ENCODE data around the gene RSPO3.

The RSPO3 gene

GRCh38 chr6:127162836-127163235 lies 44.4 kb downstream of the RSPO3 start:
- DNase-seq (ENCODE audit: low read depth): no peak

- no peak for DNase-seq (ENCODE audit: low read depth)
Measured at GRCh38 chr6:127164036-127164435, 45.6 kb downstream of the RSPO3 start.

GRCh38 chr6:127164565-127164964 lies 46.1 kb downstream of the RSPO3 start:
- no peak for DNase-seq (ENCODE audit: low read depth)

- DNase-seq (ENCODE audit: low read depth): no peak
Measured at GRCh38 chr6:127173156-127173940, 54.9 kb downstream of the RSPO3 start.

- DNase-seq (ENCODE audit: low read depth): no peak
Measured at GRCh38 chr6:127176146-127176545, 57.7 kb downstream of the RSPO3 start.

GRCh38 chr6:127177030-127177922 lies 58.8 kb downstream of the RSPO3 start:
- DNase-seq (ENCODE audit: low read depth): peak; percentile 58

GRCh38 chr6:127177923-127178231 lies 59.4 kb downstream of the RSPO3 start:
- no peak for DNase-seq (ENCODE audit: low read depth)

GRCh38 chr6:127178746-127179145 lies 60.3 kb downstream of the RSPO3 start:
- peak; percentile 76 for DNase-seq (ENCODE audit: low read depth)

GRCh38 chr6:127180426-127180825 lies 62.0 kb downstream of the RSPO3 start:
- no peak for DNase-seq (ENCODE audit: low read depth)

GRCh38 chr6:127182501-127182900 lies 64.0 kb downstream of the RSPO3 start:
- peak; percentile 63 for DNase-seq (ENCODE audit: low read depth)

- no peak for DNase-seq (ENCODE audit: low read depth)
Measured at GRCh38 chr6:127185437-127185995, 67.0 kb downstream of the RSPO3 start.

- no peak for DNase-seq (ENCODE audit: low read depth)
Measured at GRCh38 chr6:127186889-127187288, 68.4 kb downstream of the RSPO3 start.

GRCh38 chr6:127188744-127189143 lies 70.3 kb downstream of the RSPO3 start:
- no peak for DNase-seq (ENCODE audit: low read depth)

- DNase-seq (ENCODE audit: low read depth): no peak
Measured at GRCh38 chr6:127190552-127190951, 72.1 kb downstream of the RSPO3 start.

GRCh38 chr6:127191716-127192115 lies 73.2 kb downstream of the RSPO3 start:
- DNase-seq (ENCODE audit: low read depth): no peak

- no peak for DNase-seq (ENCODE audit: low read depth)
Measured at GRCh38 chr6:127192911-127193541, 74.6 kb downstream of the RSPO3 start.

GRCh38 chr6:127195833-127196232 lies 77.4 kb downstream of the RSPO3 start:
- DNase-seq (ENCODE audit: low read depth): no peak

- DNase-seq (ENCODE audit: low read depth): no peak
Measured at GRCh38 chr6:127198549-127198948, 80.1 kb downstream of the RSPO3 start.

- no peak for DNase-seq (ENCODE audit: low read depth)
Measured at GRCh38 chr6:127199470-127199869, 81.0 kb downstream of the RSPO3 start.

- no peak for DNase-seq (ENCODE audit: low read depth)
Measured at GRCh38 chr6:127200114-127200513, 81.6 kb downstream of the RSPO3 start.

GRCh38 chr6:127201321-127201720 lies 82.8 kb downstream of the RSPO3 start:
- DNase-seq (ENCODE audit: low read depth): peak; percentile 57

GRCh38 chr6:127202676-127203075 lies 84.2 kb downstream of the RSPO3 start:
- no peak for DNase-seq (ENCODE audit: low read depth)

GRCh38 chr6:127204281-127204680 lies 85.8 kb downstream of the RSPO3 start:
- DNase-seq (ENCODE audit: low read depth): no peak

Measured in non-pigmented ciliary epithelial cell (primary cell).